ENCODE measurements around the gene ZKSCAN4.

DNA sequence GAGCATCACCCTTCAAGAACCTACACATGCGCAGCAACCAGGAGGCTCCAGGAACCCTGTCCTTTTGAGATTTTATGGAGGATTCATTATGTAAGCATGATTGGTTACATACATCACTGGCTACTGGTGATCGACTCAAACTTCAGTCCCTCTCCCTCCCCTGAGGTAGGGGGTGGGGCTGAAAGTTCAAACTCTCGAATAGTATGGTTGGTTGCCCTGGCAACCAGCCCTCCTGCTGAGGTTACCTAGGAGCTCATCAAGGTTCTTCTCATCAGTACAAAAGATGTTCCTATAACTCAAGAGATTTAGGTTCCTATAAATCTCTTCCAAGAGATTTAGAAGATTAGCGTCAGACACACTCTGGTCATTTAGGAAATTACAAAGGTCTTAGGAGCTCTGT lies 48.9 kb downstream of the ZKSCAN4 start:
- TF ChIP-seq, protein P1, sequence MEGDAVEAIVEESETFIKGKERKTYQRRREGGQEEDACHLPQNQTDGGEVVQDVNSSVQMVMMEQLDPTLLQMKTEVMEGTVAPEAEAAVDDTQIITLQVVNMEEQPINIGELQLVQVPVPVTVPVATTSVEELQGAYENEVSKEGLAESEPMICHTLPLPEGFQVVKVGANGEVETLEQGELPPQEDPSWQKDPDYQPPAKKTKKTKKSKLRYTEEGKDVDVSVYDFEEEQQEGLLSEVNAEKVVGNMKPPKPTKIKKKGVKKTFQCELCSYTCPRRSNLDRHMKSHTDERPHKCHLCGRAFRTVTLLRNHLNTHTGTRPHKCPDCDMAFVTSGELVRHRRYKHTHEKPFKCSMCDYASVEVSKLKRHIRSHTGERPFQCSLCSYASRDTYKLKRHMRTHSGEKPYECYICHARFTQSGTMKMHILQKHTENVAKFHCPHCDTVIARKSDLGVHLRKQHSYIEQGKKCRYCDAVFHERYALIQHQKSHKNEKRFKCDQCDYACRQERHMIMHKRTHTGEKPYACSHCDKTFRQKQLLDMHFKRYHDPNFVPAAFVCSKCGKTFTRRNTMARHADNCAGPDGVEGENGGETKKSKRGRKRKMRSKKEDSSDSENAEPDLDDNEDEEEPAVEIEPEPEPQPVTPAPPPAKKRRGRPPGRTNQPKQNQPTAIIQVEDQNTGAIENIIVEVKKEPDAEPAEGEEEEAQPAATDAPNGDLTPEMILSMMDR (IDR thresholded peaks at IDR 0.05; ENCODE audit: low read depth, low read length, poor library complexity, severe bottlenecking) = no peak
- no peak for TF ChIP-seq EZH2phosphoT487 (IDR thresholded peaks at IDR 0.05; ENCODE audit: borderline replicate concordance, low read length)
